Liver (tissue), 9 donors: Measurements from ENCODE around the gene ETV3L. TPM values are rescaled to one million over a fixed set of nuclear protein-coding genes. Genes with fewer than 3 reads are reported as not detected.

Experiments
- DNase-seq: peaks from one replicate; pipeline ENCODE4 v3.0.0-alpha.2; 2017; ENCODE audit warnings: low spot score
- H3K27ac ChIP-seq, 2 donors: one replicate each; pipeline ENCODE4 v1.7.0; 2013; ENCODE audit warnings: inconsistent platforms in 2 of 2, low read length in 2 of 2, control low read depth in 1 of 2, low read depth in 1 of 2, mild to moderate bottlenecking in 1 of 2
- H3K27me3 ChIP-seq, 4 donors: one replicate each; pipeline versions ENCODE4 v1.6.1 to v1.7.0; 2013; ENCODE audit warnings: low read length in 3 of 4, inconsistent platforms in 1 of 4, mild to moderate bottlenecking in 1 of 4, moderate library complexity in 1 of 4; ENCODE audit not compliant: control insufficient read depth in 4 of 4, insufficient read depth in 4 of 4
- H3K36me3 ChIP-seq, 4 donors: one replicate each; pipeline versions ENCODE4 v1.6.1 to v1.7.0; 2013; ENCODE audit warnings: low read length in 3 of 4, mild to moderate bottlenecking in 3 of 4, low read depth in 1 of 4, moderate library complexity in 1 of 4; ENCODE audit not compliant: control insufficient read depth in 4 of 4, insufficient read depth in 3 of 4
- H3K4me1 ChIP-seq, 4 donors: one replicate each; pipeline versions ENCODE4 v1.6.1 to v1.7.0; 2013; ENCODE audit warnings: low read length in 3 of 4, mild to moderate bottlenecking in 3 of 4, moderate library complexity in 1 of 4; ENCODE audit not compliant: control insufficient read depth in 4 of 4, insufficient read depth in 4 of 4
- H3K4me3 ChIP-seq, 3 donors: one replicate each; pipeline versions ENCODE4 v1.6.1 to v1.7.0; 2013; ENCODE audit warnings: low read length in 3 of 3, control low read depth in 1 of 3, low read depth in 1 of 3, mild to moderate bottlenecking in 1 of 3
- H3K9ac ChIP-seq, 2 donors: one replicate each; pipeline ENCODE4 v1.7.0; 2013; ENCODE audit warnings: low read length in 2 of 2, mild to moderate bottlenecking in 2 of 2, moderate library complexity in 2 of 2, control low read depth in 1 of 2, low read depth in 1 of 2
- H3K9me3 ChIP-seq, 4 donors: one replicate each; pipeline versions ENCODE4 v1.6.1 to v1.7.0; 2013; ENCODE audit warnings: low read length in 3 of 4; ENCODE audit not compliant: control insufficient read depth in 4 of 4
- EGR1 ChIP-seq, 2 donors: IDR thresholded peaks; 2 replicates each; pipeline ENCODE4 v1.6.1; 2016 to 2018; ENCODE audit warnings: antibody characterized with exemption in 2 of 2, low read depth in 2 of 2
- FOXA1 ChIP-seq: IDR thresholded peaks from 2 replicates; pipeline ENCODE4 v1.6.1; 2016; ENCODE audit warnings: antibody characterized with exemption
- FOXA2 ChIP-seq: IDR thresholded peaks from 2 replicates; pipeline ENCODE4 v1.6.1; 2016; ENCODE audit warnings: antibody characterized with exemption
- GABPA ChIP-seq, 2 donors: IDR thresholded peaks in 1 of 2; conservative IDR thresholded peaks in 1 of 2; 2 replicates each; pipeline ENCODE4 v1.6.1; 2016; ENCODE audit warnings: antibody characterized with exemption in 2 of 2, mild to moderate bottlenecking in 1 of 2, moderate library complexity in 1 of 2
- HNF4A ChIP-seq, 2 donors: conservative IDR thresholded peaks; 2 replicates each; pipeline ENCODE4 v1.6.1; 2016; ENCODE audit warnings: antibody characterized with exemption in 2 of 2, mild to moderate bottlenecking in 2 of 2
- HNF4G ChIP-seq: IDR thresholded peaks from 2 replicates; pipeline ENCODE4 v1.6.1; 2016; ENCODE audit warnings: antibody characterized with exemption
- JUND ChIP-seq, 2 donors: IDR thresholded peaks; 2 replicates each; pipeline ENCODE4 v1.6.1; 2016; ENCODE audit warnings: antibody characterized with exemption in 2 of 2
- NR2F2 ChIP-seq: IDR thresholded peaks from 2 replicates; pipeline ENCODE4 v1.6.1; 2016; ENCODE audit warnings: antibody characterized with exemption
- RAD21 ChIP-seq, 2 donors: IDR thresholded peaks; 2 replicates each; pipeline ENCODE4 v1.6.1; 2016; ENCODE audit warnings: antibody characterized with exemption in 2 of 2, mild to moderate bottlenecking in 2 of 2
- RXRA ChIP-seq, 2 donors: IDR thresholded peaks; 2 replicates each; pipeline ENCODE4 v1.6.1; 2017 to 2018; ENCODE audit warnings: antibody characterized with exemption in 2 of 2, mild to moderate bottlenecking in 1 of 2
- SP1 ChIP-seq: IDR thresholded peaks from 2 replicates; pipeline ENCODE4 v1.6.1; 2018; ENCODE audit warnings: antibody characterized with exemption, mild to moderate bottlenecking
- TAF1 ChIP-seq: conservative IDR thresholded peaks from 2 replicates; pipeline ENCODE4 v1.6.1; 2016; ENCODE audit warnings: antibody characterized with exemption, mild to moderate bottlenecking
- YY1 ChIP-seq: IDR thresholded peaks from 2 replicates; pipeline ENCODE4 v1.6.1; 2016; ENCODE audit warnings: antibody characterized with exemption, mild to moderate bottlenecking
- WGBS: extraction: QIAGEN DNeasy Blood & Tissue Kit; methylation state at CpG from one replicate; pipeline ENCODE4 v1.1.7; 2013; 5-methylcytosine and 5-hydroxymethylcytosine counted together
- polyA plus RNA-seq, 2 donors: library from polyadenylated mRNA; stranded (reverse) in 1 of 2; unstranded in 1 of 2; fragments of 200-250 nt in 1 of 2; fragments of >200 nt in 1 of 2; fragmentation: Nextera tagmentation in 1 of 2; extraction: Ambion mirVana in 1 of 2; gene quantifications; one replicate each; pipeline versions ENCODE4 v1.2.1 to v1.2.3, GENCODE V29; 2013 to 2015
- total RNA-seq, 2 donors: library from RNA; depleted of rRNA; stranded (reverse); fragments of >200 nt; gene quantifications; one replicate each; pipeline ENCODE4 v1.2.3, GENCODE V29; 2014
- TF ChIP-seq, protein P1 (sequence below): IDR thresholded peaks from 2 replicates; pipeline ENCODE4 v1.6.1; 2016; ENCODE audit warnings: antibody characterized with exemption
- TF ChIP-seq, protein P2 (sequence below): IDR thresholded peaks from 2 replicates; pipeline ENCODE4 v1.6.1; 2016; ENCODE audit warnings: antibody characterized with exemption
- TF ChIP-seq, protein P3 (sequence below): IDR thresholded peaks from 2 replicates; pipeline ENCODE4 v1.6.1; 2016; ENCODE audit warnings: antibody characterized with exemption, mild to moderate bottlenecking
- TF ChIP-seq, protein P4 (sequence below): IDR thresholded peaks from 2 replicates; pipeline ENCODE4 v1.6.1; 2016; ENCODE audit warnings: antibody characterized with exemption
- TF ChIP-seq, protein P5 (sequence below): fragments of 150-350 bp; IDR thresholded peaks from 2 replicates; pipeline ENCODE4 v1.5.1; 2017; ENCODE audit warnings: improper control_type of control experiment, low read depth, low read length; ENCODE audit not compliant: missing input control
- donor health status: healthy.
- donor health status: healthy.
- donor health status: healthy.
- donor health status: healthy.
- donor health status: healthy.

The ETV3L gene
- total and polyA plus RNA-seq, 4 donors, result not detected

DNA sequence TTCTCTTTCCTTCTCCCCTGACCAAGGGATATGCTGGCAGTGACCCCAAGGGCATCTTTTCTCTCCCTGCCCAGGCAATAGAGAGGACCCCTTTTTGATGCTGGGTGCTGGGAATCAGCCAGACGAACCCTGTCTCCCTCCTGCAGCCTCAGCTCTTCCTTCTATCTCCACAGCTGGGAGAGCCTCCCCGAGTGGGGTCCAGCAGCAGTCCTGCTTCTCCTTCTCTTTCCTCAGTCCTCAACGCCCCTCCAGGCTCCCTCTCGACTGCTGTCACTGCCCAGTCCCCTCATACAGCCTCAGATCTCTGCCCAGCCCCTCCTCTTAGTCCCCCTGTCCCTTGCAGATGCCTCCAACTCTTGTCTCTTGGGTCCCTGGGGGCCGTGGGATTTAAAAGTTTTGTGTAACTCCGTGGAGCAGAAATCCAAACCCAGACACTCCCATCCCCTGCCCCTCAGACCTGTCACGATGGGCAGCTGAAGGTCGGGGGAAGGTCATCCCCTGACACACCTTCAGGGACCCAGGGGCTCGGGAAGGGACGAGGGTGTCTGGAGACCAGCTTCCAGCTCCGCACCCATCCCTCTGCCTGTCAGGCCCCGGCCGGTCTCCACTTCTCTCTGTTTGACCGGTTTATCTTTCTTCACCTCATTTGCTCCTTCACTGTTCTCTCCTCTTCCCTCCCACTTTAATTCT is 5.8 kb upstream of the ETV3L start:
- 58% methylated on average over 14 of the region's 14 CpGs for WGBS
- Histone ChIP-seq H3K9me3 (no peaks in the 10 kb centered on the region), H3K4me1 (no peaks in the 10 kb centered on the region), H3K27ac (no peak overlapping the region), H3K36me3 (no peaks in the 10 kb centered on the region), H3K9ac (no peak overlapping the region), H3K4me3 (no peak overlapping the region), H3K27me3 (peaks cover 0 to 5% (median 2%) of the 10 kb centered on the region in 4 donors)
- no peak for DNase-seq
- TF ChIP-seq, protein P1, sequence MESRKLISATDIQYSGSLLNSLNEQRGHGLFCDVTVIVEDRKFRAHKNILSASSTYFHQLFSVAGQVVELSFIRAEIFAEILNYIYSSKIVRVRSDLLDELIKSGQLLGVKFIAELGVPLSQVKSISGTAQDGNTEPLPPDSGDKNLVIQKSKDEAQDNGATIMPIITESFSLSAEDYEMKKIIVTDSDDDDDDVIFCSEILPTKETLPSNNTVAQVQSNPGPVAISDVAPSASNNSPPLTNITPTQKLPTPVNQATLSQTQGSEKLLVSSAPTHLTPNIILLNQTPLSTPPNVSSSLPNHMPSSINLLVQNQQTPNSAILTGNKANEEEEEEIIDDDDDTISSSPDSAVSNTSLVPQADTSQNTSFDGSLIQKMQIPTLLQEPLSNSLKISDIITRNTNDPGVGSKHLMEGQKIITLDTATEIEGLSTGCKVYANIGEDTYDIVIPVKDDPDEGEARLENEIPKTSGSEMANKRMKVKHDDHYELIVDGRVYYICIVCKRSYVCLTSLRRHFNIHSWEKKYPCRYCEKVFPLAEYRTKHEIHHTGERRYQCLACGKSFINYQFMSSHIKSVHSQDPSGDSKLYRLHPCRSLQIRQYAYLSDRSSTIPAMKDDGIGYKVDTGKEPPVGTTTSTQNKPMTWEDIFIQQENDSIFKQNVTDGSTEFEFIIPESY, result no peak
- no peak for TF ChIP-seq RXRA (IDR thresholded peaks at IDR 0.05)
- TF ChIP-seq HNF4A (conservative IDR thresholded peaks at IDR 0.05), result no peak
- no peak for TF ChIP-seq TAF1
- TF ChIP-seq SP1, result no peak
- TF ChIP-seq, protein P2, sequence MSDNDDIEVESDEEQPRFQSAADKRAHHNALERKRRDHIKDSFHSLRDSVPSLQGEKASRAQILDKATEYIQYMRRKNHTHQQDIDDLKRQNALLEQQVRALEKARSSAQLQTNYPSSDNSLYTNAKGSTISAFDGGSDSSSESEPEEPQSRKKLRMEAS, result no peak
- TF ChIP-seq YY1, result no peak
- no peak for TF ChIP-seq JUND (IDR thresholded peaks at IDR 0.05)
- no peak for TF ChIP-seq HNF4G
- TF ChIP-seq GABPA (IDR thresholded peaks at IDR 0.05 in 1 of 2, conservative IDR thresholded peaks at IDR 0.05 in 1 of 2), result no peak
- TF ChIP-seq, protein P3, sequence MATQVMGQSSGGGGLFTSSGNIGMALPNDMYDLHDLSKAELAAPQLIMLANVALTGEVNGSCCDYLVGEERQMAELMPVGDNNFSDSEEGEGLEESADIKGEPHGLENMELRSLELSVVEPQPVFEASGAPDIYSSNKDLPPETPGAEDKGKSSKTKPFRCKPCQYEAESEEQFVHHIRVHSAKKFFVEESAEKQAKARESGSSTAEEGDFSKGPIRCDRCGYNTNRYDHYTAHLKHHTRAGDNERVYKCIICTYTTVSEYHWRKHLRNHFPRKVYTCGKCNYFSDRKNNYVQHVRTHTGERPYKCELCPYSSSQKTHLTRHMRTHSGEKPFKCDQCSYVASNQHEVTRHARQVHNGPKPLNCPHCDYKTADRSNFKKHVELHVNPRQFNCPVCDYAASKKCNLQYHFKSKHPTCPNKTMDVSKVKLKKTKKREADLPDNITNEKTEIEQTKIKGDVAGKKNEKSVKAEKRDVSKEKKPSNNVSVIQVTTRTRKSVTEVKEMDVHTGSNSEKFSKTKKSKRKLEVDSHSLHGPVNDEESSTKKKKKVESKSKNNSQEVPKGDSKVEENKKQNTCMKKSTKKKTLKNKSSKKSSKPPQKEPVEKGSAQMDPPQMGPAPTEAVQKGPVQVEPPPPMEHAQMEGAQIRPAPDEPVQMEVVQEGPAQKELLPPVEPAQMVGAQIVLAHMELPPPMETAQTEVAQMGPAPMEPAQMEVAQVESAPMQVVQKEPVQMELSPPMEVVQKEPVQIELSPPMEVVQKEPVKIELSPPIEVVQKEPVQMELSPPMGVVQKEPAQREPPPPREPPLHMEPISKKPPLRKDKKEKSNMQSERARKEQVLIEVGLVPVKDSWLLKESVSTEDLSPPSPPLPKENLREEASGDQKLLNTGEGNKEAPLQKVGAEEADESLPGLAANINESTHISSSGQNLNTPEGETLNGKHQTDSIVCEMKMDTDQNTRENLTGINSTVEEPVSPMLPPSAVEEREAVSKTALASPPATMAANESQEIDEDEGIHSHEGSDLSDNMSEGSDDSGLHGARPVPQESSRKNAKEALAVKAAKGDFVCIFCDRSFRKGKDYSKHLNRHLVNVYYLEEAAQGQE, result no peak
- TF ChIP-seq RAD21 (IDR thresholded peaks at IDR 0.05), result no peak
- TF ChIP-seq, protein P4, sequence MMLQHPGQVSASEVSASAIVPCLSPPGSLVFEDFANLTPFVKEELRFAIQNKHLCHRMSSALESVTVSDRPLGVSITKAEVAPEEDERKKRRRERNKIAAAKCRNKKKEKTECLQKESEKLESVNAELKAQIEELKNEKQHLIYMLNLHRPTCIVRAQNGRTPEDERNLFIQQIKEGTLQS, result no peak
- no peak for TF ChIP-seq NR2F2
- TF ChIP-seq, protein P5, sequence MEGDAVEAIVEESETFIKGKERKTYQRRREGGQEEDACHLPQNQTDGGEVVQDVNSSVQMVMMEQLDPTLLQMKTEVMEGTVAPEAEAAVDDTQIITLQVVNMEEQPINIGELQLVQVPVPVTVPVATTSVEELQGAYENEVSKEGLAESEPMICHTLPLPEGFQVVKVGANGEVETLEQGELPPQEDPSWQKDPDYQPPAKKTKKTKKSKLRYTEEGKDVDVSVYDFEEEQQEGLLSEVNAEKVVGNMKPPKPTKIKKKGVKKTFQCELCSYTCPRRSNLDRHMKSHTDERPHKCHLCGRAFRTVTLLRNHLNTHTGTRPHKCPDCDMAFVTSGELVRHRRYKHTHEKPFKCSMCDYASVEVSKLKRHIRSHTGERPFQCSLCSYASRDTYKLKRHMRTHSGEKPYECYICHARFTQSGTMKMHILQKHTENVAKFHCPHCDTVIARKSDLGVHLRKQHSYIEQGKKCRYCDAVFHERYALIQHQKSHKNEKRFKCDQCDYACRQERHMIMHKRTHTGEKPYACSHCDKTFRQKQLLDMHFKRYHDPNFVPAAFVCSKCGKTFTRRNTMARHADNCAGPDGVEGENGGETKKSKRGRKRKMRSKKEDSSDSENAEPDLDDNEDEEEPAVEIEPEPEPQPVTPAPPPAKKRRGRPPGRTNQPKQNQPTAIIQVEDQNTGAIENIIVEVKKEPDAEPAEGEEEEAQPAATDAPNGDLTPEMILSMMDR, result no peak
- TF ChIP-seq FOXA1, result no peak
- no peak for TF ChIP-seq FOXA2
- TF ChIP-seq EGR1 (IDR thresholded peaks at IDR 0.05; ENCODE audit: low read depth in 2 of 2), result no peak
